Cardiac muscle cell (in vitro differentiated cells and primary cell): ENCODE measurements around the gene ADAM11. TPM values are rescaled to one million over a fixed set of nuclear protein-coding genes. Genes with fewer than 3 reads are reported as not detected.

Experiments
- DNase-seq, 2 donors: peaks; one replicate each; pipeline versions ENCODE4 v3.0.0 to v3.0.0-alpha.2; 2010 to 2017; ENCODE audit warnings: low read depth in 1 of 2, low spot score in 1 of 2
- H3K27ac ChIP-seq: fragments of 200-600 bp; sonication (generic); 2 replicates; pipeline ENCODE4 v1.5.1; 2016
- H3K27me3 ChIP-seq: fragments of 200-600 bp; sonication (generic); 2 replicates; pipeline ENCODE4 v1.6.0; 2016; ENCODE audit warnings: control low read depth
- H3K36me3 ChIP-seq: fragments of 200-600 bp; sonication (generic); 2 replicates; pipeline ENCODE4 v1.5.1; 2016; ENCODE audit warnings: control low read depth
- H3K4me1 ChIP-seq: fragments of 200-600 bp; sonication (generic); 2 replicates; pipeline ENCODE4 v1.8.1; 2017; ENCODE audit warnings: low read depth, mild to moderate bottlenecking, mixed run types
- H3K4me3 ChIP-seq: fragments of 200-600 bp; sonication (generic); 2 replicates; pipeline ENCODE4 v1.5.1; 2016; ENCODE audit warnings: mild to moderate bottlenecking
- H3K9me3 ChIP-seq: fragments of 200-600 bp; sonication (generic); 2 replicates; pipeline ENCODE4 v1.5.1; 2017; ENCODE audit warnings: low read depth, mild to moderate bottlenecking, control low read depth
- polyA plus RNA-seq: library from polyadenylated mRNA; unstranded; fragments of >200 nt; fragmentation: Nextera tagmentation; extraction: Ambion mirVana; gene quantifications from 2 replicates; pipeline ENCODE4 v1.2.1, GENCODE V29; 2016
- total RNA-seq: library from RNA; depleted of rRNA; stranded (reverse); fragments of >200 nt; gene quantifications from 2 replicates; pipeline ENCODE4 v1.2.3, GENCODE V29; 2016
- TF ChIP-seq, protein P1 (sequence below): IDR thresholded peaks from 2 replicates; pipeline ENCODE4 v1.5.1; 2012; ENCODE audit warnings: low read depth, mild to moderate bottlenecking, low read length

The ADAM11 gene
- total and polyA plus RNA-seq, 2 experiments from 2014 or later: 22.3 to 116 TPM

DNA sequence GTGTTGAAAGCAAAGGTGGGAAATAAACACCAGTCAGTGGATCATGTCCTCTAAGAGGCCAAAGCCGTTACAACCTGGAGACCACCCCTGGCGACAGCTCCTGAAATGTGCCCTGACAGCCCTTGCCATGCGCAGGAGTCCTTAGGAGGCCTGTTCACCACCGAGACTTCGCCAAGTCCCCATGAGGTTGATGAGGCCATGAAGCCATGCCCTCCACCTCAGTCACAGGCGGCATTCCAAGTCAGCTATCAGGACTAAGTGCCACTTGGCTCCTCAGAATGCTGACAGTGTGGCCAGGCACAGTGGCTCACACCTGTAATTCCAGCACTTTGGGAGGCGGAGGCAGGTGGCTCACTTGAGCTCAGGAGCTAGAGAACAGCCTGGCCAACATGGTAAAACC lies 27.1 kb downstream of the ADAM11 start:
- Histone ChIP-seq H3K4me1 (peaks cover 35% of the 10 kb centered on the region), H3K4me3 (no peak overlapping the region), H3K9me3 (no peaks in the 10 kb centered on the region), H3K27ac (peak overlapping the region; percentile 85), H3K36me3 (no peaks in the 10 kb centered on the region), H3K27me3 (no peaks in the 10 kb centered on the region)
- no peak for DNase-seq
- TF ChIP-seq, protein P1, sequence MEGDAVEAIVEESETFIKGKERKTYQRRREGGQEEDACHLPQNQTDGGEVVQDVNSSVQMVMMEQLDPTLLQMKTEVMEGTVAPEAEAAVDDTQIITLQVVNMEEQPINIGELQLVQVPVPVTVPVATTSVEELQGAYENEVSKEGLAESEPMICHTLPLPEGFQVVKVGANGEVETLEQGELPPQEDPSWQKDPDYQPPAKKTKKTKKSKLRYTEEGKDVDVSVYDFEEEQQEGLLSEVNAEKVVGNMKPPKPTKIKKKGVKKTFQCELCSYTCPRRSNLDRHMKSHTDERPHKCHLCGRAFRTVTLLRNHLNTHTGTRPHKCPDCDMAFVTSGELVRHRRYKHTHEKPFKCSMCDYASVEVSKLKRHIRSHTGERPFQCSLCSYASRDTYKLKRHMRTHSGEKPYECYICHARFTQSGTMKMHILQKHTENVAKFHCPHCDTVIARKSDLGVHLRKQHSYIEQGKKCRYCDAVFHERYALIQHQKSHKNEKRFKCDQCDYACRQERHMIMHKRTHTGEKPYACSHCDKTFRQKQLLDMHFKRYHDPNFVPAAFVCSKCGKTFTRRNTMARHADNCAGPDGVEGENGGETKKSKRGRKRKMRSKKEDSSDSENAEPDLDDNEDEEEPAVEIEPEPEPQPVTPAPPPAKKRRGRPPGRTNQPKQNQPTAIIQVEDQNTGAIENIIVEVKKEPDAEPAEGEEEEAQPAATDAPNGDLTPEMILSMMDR: no peak

DNA sequence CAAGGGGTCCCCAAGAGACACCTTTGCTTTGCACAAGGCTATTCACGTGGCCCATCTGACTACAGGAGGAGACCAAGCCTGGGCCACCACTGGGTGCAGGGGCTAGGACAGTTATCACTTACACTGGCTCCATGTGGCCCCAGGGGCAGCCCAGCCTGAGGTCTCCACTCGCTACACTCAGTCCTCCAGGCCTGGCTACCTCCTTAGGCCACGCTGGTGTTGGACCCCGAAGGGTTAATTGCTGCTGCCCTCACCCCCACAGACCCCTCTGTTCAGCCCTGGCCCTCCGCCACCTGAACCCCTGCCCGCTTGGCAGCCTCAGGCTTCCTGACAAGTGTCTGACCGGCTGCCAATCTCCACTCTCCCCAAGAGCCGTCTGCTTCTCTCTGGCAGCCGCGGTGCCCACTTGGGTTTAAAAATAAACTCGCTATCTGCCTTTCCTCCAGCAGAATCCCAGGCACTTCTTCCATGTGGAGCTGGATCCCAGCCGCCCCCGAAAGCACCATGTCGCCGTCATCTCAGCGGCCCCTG lies 27.8 kb downstream of the ADAM11 start:
- H3K36me3 ChIP-seq: no peaks in the 10 kb centered on the region
- no peak overlapping the region for H3K4me3 ChIP-seq
- H3K27ac ChIP-seq: peak overlapping the region; percentile 85
- H3K9me3 ChIP-seq: no peaks in the 10 kb centered on the region
- H3K27me3 ChIP-seq: no peaks in the 10 kb centered on the region
- peaks cover 35% of the 10 kb centered on the region for H3K4me1 ChIP-seq
- TF ChIP-seq, protein P1: no peak
- DNase-seq: peak in 1 of 2 donors; percentile 83

DNA sequence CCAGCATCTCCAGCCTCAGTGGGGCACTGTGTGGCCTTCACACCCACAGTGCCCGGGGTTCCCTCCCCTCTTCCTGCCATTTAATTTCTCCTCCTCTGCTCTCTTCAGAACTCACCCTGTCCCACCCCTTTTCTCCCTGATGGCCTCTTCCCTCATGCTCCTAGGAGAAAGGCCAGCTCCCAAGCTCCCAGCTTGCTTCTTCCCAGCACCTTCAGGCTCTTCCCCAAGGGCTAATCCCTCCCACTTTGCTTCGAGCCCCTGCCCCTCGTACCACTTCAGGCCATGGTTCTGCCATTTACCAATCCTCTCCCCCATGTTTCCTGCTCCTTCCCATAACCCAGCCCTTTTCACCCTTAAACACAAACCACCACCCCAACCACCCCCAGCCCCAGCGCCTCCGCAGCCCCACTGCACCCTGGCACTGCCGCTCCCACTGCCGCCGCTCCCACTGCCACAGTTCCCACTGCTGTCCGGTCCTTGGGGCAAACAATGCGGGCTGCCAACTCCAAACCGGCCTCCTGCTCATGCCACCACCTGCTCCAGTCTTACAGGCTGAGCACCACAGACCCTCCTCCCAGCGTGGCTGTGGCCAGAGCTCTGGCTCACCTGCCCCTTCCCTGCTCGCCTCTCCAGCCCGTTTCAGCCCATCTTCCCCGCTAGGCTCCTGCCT lies 28.6 kb downstream of the ADAM11 start:
- H3K4me3 ChIP-seq: no peak overlapping the region
- no peak for DNase-seq
- H3K4me1 ChIP-seq: peaks cover 29% of the 10 kb centered on the region
- no peaks in the 10 kb centered on the region for H3K27me3 ChIP-seq
- TF ChIP-seq, protein P1: no peak
- H3K36me3 ChIP-seq: no peaks in the 10 kb centered on the region
- H3K9me3 ChIP-seq: no peaks in the 10 kb centered on the region
- peak overlapping the region; percentile 85 for H3K27ac ChIP-seq

DNA sequence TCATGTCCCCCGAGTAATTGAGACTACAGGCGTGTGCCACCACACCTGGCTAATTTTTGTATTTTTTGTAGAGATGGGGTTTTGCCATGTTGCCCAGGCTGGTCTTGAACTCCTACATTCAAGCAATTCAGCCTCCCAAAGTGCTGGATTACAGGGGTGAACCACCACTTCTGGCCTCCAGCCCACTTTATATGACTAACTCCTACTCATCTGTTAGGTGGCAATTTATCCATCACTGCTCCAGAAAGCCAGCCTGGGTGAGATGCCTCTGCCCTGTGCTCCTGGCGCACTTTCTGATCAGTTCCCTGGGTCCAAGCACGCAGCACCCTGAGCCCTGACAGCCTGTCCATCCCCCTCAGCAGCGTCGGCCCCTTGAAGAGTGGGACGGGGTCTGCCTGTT lies 29.4 kb downstream of the ADAM11 start:
- TF ChIP-seq, protein P1: no peak
- H3K27me3 ChIP-seq: no peaks in the 10 kb centered on the region
- DNase-seq: no peak
- H3K4me3 ChIP-seq: no peak overlapping the region
- H3K9me3 ChIP-seq: no peaks in the 10 kb centered on the region
- H3K27ac ChIP-seq: no peak overlapping the region
- peaks cover 23% of the 10 kb centered on the region for H3K4me1 ChIP-seq
- no peaks in the 10 kb centered on the region for H3K36me3 ChIP-seq

DNA sequence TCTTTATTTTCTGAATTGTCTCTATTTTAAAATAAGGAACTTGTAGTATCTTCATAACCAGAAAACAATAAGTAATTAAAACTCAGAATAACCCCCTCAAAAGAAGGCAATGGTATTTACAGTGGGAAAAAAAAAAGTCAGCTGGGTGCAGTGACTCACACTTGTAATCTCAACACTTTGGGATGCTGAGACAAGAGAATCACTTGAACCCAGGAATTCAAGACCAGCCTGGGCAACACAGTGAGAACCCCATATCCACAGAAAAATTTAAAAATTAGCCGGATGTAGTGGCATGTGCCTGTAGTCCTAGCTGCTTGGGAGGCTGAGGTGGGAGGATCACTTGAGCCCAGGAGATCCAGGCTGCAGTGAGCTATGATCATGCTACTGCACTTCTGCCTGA lies 33.5 kb downstream of the ADAM11 start:
- Histone ChIP-seq H3K36me3 (no peaks in the 10 kb centered on the region), H3K4me1 (peaks cover 19% of the 10 kb centered on the region), H3K4me3 (no peak overlapping the region), H3K27ac (no peak overlapping the region), H3K9me3 (no peaks in the 10 kb centered on the region), H3K27me3 (no peaks in the 10 kb centered on the region)
- TF ChIP-seq, protein P1: no peak
- DNase-seq: peak in 1 of 2 donors; percentile 35
